Superior temporal gyrus (tissue), 1 donor: ENCODE data around the gene PCDHGA5.
"Not testable (repeated sequence)": the region's sequence is repeated elsewhere in the genome, so short reads cannot be mapped to it uniquely, and the experiment has no call there.

Experiments
- DNase-seq: peaks from one replicate; pipeline ENCODE4 v3.0.0-alpha.2; 2016; ENCODE audit errors: extremely low spot score

Gene PCDHGA5

DNA sequence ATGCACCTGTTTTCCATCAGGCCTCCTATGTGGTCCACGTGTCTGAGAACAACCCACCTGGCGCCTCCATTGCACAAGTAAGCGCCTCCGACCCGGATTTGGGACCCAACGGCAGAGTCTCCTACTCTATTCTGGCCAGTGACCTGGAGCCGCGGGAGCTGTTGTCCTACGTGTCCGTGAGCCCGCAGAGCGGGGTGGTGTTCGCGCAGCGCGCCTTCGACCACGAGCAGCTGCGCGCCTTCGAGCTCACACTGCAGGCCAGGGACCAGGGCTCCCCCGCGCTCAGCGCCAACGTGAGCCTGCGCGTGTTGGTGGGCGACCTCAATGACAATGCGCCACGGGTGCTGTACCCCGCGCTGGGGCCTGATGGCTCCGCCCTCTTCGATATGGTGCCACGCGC is 12.4 kb upstream of the PCDHGA5 start:
- no peak for DNase-seq

- DNase-seq, result no peak
Observed at GRCh38 chr5:141354900-141355469, 9.0 kb upstream of the PCDHGA5 start, which contains the start of gene PCDHGA4. PCDHGA4 (plus strand) TSS chr5:141355021; CDS start chr5:141355108, 87 bp downstream.

GRCh38 chr5:141355641-141356040 is 8.3 kb upstream of the PCDHGA5 start:
- no peak for DNase-seq

DNA sequence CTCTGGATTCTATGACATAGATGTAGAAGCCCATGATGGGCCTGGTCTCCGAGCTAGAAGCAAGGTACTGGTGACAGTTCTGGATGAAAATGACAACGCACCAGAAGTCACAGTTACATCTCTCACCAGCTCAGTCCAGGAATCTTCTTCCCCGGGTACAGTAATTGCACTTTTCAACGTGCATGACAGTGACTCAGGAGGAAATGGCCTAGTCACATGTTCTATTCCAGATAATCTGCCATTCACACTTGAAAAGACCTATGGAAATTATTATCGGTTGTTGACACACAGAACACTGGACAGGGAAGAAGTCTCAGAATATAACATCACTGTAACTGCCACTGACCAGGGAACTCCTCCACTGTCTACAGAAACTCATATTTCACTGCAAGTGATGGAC is 7.8 kb upstream of the PCDHGA5 start:
- no peak for DNase-seq

DNA sequence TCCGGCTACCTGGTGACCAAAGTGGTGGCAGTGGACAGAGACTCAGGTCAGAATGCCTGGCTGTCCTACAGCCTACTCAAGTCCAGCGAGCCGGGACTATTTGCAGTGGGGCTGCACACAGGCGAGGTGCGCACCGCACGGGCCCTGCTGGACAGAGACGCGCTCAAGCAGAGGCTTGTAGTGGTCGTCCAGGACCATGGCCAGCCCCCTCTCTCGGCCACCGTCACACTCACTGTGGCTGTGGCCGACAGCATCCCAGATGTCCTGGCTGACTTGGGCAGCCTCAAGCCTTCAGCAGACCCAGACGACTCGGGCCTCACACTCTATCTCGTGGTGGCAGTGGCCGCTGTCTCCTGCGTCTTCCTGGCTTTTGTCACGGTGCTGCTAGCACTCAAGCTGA is 7.0 kb upstream of the PCDHGA5 start:
- DNase-seq, result no peak

DNA sequence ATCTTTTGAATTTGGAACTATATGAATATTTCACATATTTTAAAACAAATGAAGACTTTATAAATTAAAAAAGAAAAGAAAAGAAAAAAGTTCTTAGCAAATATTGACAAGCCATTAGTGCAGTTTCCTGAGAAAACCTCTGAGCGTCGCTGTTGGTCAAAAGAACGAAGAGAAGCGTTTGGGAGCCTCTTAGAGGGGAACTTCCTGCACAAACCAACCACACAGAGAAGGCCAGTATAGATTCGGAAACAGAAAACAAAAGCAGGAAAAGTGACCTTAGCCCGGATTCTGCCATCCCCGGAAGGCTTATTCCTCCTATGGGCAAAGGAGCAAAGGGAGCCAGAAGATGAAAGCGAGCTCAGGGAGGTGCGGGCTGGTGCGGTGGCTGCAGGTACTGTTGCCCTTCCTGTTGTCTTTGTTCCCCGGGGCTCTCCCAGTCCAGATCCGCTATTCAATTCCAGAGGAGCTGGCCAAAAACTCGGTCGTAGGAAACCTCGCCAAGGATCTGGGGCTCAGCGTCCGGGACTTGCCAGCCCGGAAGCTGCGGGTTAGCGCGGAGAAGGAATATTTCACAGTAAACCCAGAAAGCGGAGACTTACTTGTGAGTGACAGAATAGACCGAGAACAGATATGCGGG is 4.1 kb upstream of the PCDHGA5 start, which contains the start of gene PCDHGB2:
PCDHGB2 (plus strand) TSS at position 205 of the 637 bp plus-strand sequence; CDS start at position 347, 142 bp downstream.
- peak; percentile 39 for DNase-seq

DNA sequence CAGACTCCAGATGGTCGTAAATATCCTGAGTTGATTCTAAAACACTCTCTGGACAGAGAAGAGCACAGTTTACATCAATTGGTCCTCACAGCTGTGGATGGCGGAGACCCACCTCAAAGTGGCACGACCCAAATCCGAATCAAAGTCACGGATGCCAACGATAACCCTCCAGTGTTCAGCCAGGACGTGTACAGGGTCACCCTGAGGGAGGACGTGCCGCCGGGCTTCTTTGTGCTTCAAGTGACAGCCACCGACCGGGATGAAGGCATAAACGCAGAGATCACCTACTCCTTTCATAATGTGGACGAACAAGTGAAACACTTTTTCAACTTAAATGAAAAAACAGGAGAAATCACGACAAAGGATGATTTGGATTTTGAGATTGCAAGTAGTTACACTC is 3.3 kb upstream of the PCDHGA5 start:
- no peak for DNase-seq

DNA sequence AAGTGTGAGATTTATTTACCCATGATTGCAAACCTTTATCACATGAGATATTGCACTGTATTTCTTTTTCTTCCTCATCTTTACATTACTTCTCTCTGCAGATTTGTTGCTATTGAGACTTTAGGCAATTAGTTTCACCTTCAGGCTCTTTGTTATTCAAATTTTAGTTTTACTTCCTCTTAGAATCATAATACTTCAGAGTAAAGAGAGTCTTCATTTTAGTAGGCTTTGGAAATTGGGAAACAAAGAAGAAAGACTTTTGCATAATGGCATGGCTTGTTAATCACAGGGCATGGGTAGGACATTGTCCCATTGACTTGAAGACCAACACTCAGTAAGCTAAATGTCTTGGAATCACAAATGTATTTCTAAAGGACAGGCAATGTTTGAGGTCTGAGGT is 1.2 kb upstream of the PCDHGA5 start:
- no peak for DNase-seq

DNA sequence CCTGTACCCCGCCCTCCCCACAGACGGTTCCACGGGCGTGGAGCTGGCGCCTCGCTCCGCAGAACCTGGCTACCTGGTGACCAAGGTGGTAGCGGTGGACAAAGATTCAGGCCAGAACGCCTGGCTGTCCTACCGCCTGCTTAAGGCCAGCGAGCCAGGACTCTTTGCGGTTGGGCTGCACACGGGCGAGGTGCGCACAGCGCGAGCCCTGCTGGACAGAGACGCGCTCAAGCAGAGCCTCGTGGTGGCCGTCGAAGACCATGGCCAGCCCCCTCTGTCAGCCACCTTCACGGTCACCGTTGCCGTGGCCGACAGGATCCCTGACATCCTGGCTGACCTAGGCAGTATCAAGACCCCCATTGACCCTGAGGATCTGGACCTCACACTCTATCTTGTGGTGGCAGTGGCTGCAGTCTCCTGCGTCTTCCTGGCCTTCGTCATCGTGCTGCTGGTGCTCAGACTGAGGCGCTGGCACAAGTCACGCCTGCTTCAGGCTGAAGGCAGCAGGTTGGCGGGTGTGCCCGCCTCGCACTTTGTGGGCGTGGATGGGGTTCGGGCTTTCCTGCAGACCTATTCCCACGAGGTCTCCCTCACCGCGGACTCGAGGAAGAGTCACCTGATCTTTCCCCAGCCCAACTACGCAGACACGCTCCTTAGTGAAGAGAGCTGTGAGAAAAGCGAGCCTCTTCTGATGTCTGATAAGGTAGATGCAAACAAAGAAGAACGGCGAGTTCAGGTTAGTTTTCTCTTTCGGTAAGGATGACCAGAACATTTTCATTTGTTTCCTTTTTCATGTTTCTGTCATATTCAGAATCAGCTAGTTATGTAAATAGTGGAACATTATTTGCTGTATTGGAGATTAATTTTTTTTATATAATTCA is 2.3 kb downstream of the PCDHGA5 start:
- DNase-seq, result no peak

DNA sequence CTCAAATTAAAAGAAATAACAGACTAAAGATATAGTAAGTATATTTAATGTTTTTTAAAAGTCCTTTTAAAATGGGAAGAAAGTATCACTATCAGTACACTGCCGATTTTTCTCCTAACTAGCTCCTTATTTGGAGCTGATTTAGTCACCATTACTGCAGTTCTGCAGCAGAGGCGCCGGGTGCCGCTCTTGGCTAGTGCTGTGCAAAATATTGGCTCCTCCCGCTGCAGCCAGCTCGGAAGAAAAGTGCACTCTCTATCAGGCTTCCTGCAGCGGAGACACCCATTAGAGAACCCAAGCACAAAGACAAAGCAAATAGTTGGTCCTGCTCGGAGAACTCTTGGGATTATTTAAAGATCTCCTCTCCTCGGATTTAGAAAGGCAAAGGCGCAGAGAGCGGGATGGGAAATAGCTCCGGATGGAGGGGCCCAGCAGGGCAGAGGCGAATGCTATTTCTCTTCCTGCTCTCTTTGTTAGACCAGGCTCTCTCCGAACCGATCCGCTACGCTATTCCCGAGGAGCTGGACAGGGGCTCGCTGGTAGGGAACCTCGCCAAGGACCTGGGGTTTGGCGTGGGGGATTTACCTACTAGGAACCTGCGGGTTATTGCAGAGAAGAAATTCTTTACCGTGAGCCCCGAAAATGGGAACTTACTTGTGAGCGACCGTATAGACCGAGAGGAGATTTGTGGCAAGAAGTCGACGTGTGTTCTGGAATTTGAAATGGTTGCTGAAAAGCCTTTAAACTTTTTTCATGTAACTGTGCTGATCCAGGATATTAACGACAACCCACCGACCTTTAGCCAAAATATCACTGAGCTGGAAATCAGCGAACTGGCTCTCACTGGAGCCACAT is 6.3 kb downstream of the PCDHGA5 start, which contains the start of gene PCDHGB3:
PCDHGB3 (plus strand) TSS at position 249 of the 855 bp plus-strand sequence; CDS start at position 402, 153 bp downstream.
- peak; percentile 13 for DNase-seq

DNA sequence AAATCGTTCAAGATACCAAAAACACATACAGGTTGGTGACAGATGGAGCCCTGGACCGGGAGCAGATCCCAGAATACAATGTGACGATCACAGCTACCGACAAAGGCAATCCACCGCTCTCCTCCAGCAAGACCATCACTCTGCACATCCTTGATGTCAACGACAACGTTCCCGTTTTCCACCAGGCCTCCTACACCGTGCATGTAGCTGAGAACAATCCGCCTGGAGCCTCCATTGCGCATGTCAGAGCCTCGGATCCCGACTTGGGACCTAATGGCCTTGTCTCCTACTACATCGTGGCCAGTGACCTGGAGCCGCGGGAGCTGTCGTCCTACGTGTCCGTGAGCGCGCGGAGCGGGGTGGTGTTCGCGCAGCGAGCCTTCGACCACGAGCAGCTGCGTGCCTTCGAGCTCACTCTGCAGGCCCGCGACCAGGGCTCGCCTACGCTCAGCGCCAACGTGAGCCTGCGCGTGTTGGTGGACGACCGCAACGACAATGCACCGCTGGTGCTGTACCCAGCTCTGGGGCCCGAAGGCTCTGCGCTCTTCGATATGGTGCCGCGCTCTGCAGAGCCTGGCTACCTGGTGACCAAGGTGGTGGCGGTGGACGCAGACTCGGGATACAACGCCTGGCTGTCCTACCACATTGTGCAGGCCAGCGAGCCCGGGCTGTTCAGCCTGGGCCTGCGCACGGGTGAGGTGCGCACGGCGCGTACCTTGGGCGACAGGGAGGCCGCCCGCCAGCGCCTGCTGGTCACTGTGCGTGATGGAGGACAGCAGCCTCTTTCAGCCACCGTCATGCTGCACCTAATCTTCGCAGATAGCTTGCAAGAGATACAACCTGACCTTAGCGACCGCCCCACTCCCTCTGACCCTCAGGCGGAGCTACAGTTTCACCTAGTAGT is 7.9 kb downstream of the PCDHGA5 start:
- no peak for DNase-seq

DNA sequence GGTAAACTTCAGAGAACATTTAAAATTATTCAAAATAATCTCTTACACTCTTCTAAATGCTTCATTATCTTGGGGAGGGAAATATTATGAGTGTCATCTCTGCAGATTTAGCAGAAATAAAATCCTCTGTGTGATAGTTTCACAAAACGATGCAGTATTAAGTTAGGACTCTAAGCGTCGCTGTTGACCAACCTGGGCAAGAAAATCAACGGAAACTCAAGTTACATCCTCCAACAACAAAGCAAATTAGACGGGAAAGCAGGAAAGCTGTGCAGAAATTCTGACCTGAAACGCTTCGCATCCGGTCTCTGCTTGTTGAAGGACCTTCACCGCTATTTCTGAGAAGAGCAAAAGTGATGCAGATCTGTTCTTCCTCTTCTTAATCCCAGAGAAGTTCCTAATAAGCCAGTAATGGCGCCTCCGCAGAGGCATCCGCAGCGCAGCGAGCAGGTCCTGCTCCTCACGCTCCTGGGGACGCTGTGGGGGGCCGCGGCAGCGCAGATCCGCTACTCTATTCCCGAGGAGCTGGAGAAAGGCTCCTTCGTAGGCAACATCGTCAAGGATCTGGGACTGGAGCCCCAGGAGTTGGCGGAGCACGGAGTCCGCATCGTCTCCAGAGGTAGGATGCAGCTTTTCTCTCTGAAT is 9.8 kb downstream of the PCDHGA5 start, which contains the start of gene PCDHGA6:
PCDHGA6 (plus strand) TSS at position 219 of the 645 bp plus-strand sequence; CDS start at position 412, 193 bp downstream.
- no peak for DNase-seq

- no peak for DNase-seq
Observed at GRCh38 chr5:141374627-141375026, 10.7 kb downstream of the PCDHGA5 start.

DNA sequence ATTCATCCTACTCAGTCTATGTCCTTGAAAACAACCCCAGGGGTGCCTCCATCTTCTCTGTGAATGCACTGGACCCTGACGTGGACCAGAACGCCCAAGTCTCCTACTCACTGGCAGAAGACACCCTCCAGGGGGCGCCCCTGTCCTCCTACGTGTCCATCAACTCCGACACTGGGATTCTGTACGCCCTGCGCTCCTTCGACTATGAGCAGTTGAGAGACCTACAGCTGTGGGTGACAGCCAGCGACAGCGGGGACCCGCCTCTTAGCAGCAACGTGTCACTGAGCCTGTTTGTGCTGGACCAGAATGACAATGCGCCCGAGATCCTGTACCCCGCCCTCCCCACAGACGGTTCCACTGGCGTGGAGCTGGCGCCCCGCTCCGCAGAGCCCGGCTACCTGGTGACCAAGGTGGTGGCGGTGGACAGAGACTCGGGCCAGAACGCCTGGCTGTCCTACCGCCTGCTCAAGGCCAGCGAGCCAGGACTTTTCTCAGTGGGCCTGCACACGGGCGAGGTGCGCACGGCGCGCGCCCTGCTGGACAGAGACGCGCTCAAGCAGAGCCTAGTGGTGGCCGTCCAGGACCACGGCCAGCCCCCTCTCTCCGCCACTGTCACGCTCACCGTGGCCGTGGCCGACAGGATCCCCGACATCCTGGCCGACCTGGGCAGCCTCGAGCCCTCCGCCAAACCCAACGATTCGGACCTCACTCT is 11.6 kb downstream of the PCDHGA5 start:
- DNase-seq, result not testable (repeated sequence)

DNA sequence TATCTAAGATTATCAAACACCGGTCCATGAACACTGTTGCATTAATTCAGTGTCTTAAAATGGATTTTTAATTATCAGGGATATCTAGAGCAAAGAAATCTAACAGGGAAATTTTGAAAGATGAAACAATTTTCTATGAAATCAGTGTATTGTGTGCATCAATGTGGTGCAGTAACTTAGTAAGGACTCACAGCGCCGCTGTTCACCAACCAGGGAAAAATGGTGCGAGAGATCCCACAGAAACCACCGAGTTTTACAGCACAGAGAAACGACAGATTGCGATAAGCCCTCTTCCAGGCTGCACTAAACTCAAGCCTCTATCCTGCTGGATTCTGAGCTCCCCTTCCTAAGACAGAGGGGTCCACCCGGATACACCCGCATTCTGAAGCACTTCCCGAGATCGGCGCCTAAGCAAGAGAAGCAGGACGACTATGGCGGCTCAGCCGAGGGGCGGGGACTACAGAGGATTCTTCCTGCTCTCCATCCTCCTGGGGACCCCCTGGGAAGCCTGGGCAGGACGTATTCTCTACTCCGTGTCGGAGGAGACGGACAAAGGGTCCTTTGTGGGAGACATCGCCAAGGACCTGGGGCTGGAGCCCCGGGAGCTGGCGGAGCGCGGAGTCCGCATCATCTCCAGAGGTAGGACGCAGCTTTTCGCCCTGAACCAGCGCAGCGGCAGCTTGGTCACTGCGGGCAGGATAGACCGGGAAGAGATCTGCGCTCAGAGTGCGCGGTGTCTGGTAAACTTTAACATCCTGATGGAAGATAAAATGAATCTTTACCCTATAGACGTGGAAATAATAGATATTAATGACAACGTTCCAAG is 18.7 kb downstream of the PCDHGA5 start, which contains the start of gene PCDHGA7:
PCDHGA7 (plus strand) TSS at position 274 of the 826 bp plus-strand sequence; CDS start at position 432, 158 bp downstream.
- DNase-seq, result no peak

DNA sequence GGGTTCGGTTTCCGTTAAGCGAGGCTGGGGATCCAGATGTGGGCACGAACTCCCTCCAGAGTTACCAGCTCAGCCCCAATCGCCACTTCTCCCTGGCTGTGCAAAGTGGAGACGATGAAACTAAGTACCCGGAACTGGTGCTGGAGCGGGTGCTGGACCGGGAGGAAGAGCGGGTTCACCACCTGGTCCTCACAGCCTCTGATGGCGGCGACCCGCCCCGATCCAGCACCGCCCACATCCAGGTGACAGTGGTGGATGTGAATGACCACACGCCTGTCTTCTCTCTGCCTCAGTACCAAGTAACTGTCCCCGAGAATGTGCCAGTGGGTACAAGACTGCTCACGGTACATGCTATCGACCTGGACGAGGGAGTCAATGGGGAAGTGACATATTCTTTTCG is 19.4 kb downstream of the PCDHGA5 start:
- DNase-seq, result no peak

- no peak for DNase-seq
Observed at GRCh38 chr5:141384471-141385267, 20.7 kb downstream of the PCDHGA5 start.
